ENCODE measurements around the gene TSPEAR.
"Not testable (repeated sequence)": the region's sequence is repeated elsewhere in the genome, so short reads cannot be mapped to it uniquely, and the experiment has no call there.

TSPEAR gene

GRCh38 chr21:44601596-44602462, 109.5 kb downstream of the TSPEAR start:
- no peak for ATAC-seq

GRCh38 chr21:44601091-44601490, 110.3 kb downstream of the TSPEAR start:
- ATAC-seq: not testable (repeated sequence)

GRCh38 chr21:44600118-44600978, 111.0 kb downstream of the TSPEAR start, which contains the start of gene KRTAP10-7:
Gene KRTAP10-7 (plus strand): TSS chr21:44600597. CDS start chr21:44600622, 25 bp downstream.
- not testable (repeated sequence) for ATAC-seq

- no peak for ATAC-seq
Observed at GRCh38 chr21:44599264-44600029, 111.9 kb downstream of the TSPEAR start.

- ATAC-seq: no peak
Observed at GRCh38 chr21:44598061-44598460, 113.3 kb downstream of the TSPEAR start.

- ATAC-seq: no peak
Observed at GRCh38 chr21:44596068-44596725, 115.2 kb downstream of the TSPEAR start.

- no peak for ATAC-seq
Observed at GRCh38 chr21:44595524-44595923, 115.8 kb downstream of the TSPEAR start.

- ATAC-seq: no peak
Observed at GRCh38 chr21:44594406-44594916, 116.9 kb downstream of the TSPEAR start.

- ATAC-seq: no peak
Observed at GRCh38 chr21:44593598-44594405, 117.6 kb downstream of the TSPEAR start.

- no peak for ATAC-seq
Observed at GRCh38 chr21:44592446-44593311, 118.7 kb downstream of the TSPEAR start, which contains the start of gene KRTAP10-6. Gene KRTAP10-6 (minus strand): TSS chr21:44592505. CDS start chr21:44592484, 21 bp downstream.

GRCh38 chr21:44591801-44592130, 119.6 kb downstream of the TSPEAR start:
- ATAC-seq: not testable (repeated sequence)

- ATAC-seq: not testable (repeated sequence)
Observed at GRCh38 chr21:44590897-44591800, 120.2 kb downstream of the TSPEAR start.

- no peak for ATAC-seq
Observed at GRCh38 chr21:44590311-44590721, 121.1 kb downstream of the TSPEAR start.

GRCh38 chr21:44589586-44590305, 121.6 kb downstream of the TSPEAR start:
- ATAC-seq: no peak

- no peak for ATAC-seq
Observed at GRCh38 chr21:44589094-44589493, 122.3 kb downstream of the TSPEAR start.

- ATAC-seq: no peak
Observed at GRCh38 chr21:44585892-44586291, 125.5 kb downstream of the TSPEAR start.

- ATAC-seq: peak; percentile 99 to 100
Observed at GRCh38 chr21:44583800-44584147, 127.6 kb downstream of the TSPEAR start.

Data from activated CD4-positive, CD25-positive, alpha-beta regulatory T cell treated with anti-CD3 and anti-CD28 coated beads, Interleukin-2, amount 50 U/mL, for 24 hours (primary cell).